Epidermal melanocyte (primary cell): ENCODE measurements around the gene NDUFB6.
"Not testable (repeated sequence)": the region's sequence is repeated elsewhere in the genome, so short reads cannot be mapped to it uniquely, and the experiment has no call there.

Experiments
- DNase-seq: peaks from one replicate; pipeline ENCODE4 v3.0.0; 2011; ENCODE audit warnings: low spot score; ENCODE audit not compliant: insufficient read length

NDUFB6 gene

DNA sequence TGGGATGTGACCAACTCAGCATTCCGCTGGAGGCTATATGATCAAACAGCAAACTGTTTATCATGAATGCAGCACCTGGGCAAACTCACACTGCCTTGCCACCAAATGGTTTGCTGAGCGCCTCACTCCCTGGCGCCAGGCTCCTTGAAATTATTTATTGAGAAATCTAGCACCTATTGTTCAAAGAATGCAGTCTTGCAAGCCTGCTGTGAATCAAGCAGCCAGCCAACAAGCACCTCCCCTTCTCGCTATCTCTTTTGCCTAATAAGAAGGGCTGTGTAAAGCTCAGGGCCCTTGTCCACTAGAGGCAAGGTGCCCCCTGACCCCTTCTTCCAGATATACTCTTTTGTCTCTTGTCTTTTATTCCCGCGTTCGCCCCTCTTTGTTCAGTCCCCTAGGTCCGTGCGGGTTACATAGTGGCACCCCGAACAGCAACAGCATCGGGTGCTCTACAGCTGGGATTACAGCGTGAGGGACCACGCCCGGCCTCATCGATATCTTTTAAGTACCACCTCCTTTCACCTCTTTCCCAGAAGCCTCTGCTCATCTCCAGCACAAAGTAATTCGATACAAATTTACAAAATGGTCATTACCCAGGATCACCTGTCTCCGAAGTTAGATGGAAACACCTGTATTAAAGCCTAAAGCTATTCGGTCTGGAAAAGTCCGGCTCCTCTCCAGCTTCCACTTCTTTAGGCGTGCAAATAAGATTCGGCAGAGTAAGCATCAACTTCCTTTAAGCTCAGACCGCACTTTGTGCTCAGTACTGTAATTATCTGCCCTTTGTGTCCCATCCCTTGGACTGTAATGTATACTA lies 47.9 kb downstream of the NDUFB6 start:
- no peak for DNase-seq

DNA sequence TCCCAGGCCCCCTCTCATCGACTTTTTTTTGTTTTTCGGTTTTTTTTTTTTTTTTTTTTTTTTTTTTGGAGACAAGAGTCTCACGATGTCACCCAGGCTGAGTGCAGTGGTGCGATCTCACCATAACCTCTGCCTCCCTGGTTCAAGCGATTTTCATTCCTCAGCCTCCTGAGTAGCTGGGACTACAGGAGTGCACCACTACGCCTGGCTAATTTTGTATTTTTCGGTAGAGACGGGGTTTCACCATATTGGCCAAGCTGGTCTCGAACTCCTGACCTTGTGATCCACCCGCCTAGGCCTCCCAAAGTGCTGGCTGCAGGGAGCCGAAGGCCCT lies 48.4 kb downstream of the NDUFB6 start:
- not testable (repeated sequence) for DNase-seq

DNA sequence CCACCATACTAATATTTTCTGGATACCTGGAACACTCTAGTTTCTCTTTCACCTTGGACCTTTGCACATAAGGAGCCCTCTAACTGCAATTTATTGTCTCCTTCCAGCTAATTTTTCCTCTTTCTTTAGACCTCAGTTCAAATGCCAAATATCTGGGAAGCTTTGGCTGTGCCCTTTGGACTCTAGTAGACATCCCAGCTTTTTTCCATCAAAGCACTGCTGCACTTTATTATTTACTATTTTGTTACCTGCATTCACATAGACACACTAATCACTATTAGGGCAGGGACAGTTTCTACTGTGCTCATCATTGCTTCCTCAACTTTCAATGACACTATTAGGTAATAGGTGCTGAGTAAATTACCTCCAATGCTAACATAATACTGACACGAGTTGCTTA lies 49.0 kb downstream of the NDUFB6 start:
- DNase-seq = no peak

DNA sequence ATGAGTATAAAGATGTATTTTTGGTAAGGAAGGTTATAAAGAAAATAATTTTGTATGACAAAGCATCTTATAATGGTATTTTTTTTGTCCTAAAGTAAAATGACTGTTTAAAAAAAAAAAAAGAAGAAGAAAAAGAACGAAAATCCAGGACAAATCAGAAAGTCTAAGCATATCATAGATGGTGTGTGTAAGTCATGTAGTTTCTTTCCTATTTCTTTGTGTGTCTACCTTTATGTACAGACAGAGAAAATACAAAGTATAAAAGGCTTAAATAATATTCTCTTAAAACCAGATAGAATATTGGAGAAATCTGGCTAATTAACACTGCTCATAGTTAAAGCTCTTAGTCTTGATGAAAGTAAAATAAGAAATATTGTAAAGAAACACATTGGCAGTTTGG lies 54.7 kb downstream of the NDUFB6 start:
- no peak for DNase-seq

DNA sequence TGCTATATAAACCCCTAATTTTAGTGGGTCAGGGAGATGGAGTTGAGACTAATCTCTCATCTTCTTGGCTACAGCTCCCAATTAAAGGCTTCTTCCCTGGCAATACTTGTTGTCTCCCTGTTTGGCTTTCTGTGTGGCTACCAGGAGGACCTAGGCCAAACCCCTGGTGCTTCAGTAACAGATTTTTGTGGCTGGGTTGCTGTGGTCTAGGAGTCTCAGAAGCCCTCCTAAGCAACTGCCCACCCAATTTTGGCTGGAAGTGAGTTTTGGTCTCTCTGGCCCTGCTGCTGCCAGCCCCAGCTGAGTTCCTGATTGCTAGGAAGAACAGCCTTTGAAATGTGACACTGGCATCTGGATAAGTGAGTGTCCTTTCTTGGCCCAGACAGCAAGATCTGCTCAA lies 56.7 kb downstream of the NDUFB6 start:
- DNase-seq = no peak

DNA sequence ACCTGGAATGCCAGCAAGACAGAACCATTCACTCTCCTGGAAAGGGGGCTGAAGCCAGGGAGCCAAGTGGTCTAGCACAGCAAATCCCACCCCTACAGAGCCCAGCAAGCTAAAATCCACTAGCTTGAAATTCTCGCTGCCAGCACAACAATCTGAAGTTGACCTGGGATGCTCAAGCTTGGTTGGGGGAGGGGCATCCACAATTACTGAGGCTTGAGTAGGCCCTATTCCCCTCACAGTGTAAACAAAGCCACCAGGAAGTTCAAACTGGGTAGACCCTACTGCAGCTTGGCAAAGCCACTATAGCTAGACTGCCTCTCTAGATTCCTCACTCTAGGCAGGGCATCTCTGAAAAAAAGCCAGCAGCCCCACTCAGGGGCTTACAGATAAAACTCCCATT lies 64.2 kb downstream of the NDUFB6 start:
- DNase-seq = no peak

DNA sequence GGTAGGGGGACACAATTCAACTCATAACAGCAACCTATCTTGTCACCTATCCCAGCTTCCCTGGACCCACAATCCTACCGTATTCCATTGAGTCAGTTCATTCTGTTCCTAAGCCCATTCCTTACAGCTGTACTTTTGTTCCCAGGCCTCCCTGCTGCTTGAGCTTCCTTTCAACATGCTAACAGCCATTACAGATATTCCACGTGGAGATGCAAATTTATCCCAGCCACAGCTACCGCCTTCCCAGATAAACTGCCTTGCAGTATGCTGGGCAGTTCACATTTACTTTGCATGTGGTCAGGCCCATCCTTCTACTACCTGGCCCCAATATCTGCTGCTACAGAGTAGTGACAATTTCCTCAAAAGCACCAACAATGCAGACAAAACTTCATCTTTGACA lies 70.0 kb downstream of the NDUFB6 start:
- DNase-seq = no peak
